Heart left ventricle (tissue), 13 donors: Measurements from ENCODE around the gene OSM.

ENCODE experiments used
- POLR2A ChIP-seq, 2 donors: fragments of 450-650 bp; IDR thresholded peaks; one replicate each; pipeline ENCODE4 v1.6.1; 2017; ENCODE audit warnings: antibody characterized with exemption in 2 of 2, mild to moderate bottlenecking in 2 of 2, moderate library complexity in 2 of 2
- TF ChIP-seq, protein P1 (sequence below), 12 donors: fragments of 200-600 bp; sonication (generic) in 4 of 12; IDR thresholded peaks; one replicate each; pipeline versions ENCODE4 v1.5.0 to v1.8.0; 2018 to 2022; ENCODE audit warnings: antibody characterized with exemption in 12 of 12, mild to moderate bottlenecking in 5 of 12
- donor health status: ischemic (EF 13 %, LVEDD 7.1; RV severe dilation, severe dysfunction).
- donor health status: DM: no; HTN: yes; CAD: no.
- donor health status: DM: no; HTN: no; CAD: no.
- donor health status: ischemic (EF 25% LVEDD 6.9; RV normal size, moderate dysfunction).
- donor health status: ischemic (EF 25% LVEDD 5.7; RV mildly dilated, moderate dysfunction).
- donor health status: ischemic (EF 35%, LVEDD 5.7; RV mildly dilated, moderate dysfunction).
- donor health status: nonischemic (EF 11% LVEDD 7.7; RV severe dilation, severe dysfunction).
- donor health status: DM: yes; HTN: yes; CAD: no.
- donor health status: PGD.
- donor health status: ischemic (EF 29% LVEDD 5.4; RV normal size, mild dysfunction).
- donor health status: nonischemic (EF 23%, LVEDD 6.1; RV moderate dilation, normal function).

DNA sequence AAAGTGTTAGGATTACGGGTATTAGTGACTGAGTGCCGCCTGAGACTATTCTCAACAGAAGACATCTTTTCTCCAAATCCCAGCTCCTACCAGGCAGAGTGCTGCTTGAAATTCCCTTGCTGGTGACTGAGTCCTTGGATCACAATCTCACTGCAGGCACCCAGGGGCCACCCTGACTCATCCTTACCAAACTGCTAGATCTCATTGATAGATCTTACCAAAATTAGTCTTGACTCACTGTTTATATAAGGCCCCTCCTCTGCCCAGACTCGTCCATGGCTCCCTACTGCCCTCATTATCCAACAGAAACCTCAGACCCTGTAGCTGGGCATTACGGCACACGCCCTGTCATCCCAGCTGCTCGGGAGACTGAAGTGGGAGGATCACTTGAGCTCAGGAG, 45.4 kb upstream of the OSM start:
- TF ChIP-seq, protein P1, sequence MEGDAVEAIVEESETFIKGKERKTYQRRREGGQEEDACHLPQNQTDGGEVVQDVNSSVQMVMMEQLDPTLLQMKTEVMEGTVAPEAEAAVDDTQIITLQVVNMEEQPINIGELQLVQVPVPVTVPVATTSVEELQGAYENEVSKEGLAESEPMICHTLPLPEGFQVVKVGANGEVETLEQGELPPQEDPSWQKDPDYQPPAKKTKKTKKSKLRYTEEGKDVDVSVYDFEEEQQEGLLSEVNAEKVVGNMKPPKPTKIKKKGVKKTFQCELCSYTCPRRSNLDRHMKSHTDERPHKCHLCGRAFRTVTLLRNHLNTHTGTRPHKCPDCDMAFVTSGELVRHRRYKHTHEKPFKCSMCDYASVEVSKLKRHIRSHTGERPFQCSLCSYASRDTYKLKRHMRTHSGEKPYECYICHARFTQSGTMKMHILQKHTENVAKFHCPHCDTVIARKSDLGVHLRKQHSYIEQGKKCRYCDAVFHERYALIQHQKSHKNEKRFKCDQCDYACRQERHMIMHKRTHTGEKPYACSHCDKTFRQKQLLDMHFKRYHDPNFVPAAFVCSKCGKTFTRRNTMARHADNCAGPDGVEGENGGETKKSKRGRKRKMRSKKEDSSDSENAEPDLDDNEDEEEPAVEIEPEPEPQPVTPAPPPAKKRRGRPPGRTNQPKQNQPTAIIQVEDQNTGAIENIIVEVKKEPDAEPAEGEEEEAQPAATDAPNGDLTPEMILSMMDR (IDR thresholded peaks at IDR 0.05) = no peak
- no peak for TF ChIP-seq POLR2A (IDR thresholded peaks at IDR 0.05)
